Neuron (in vitro differentiated cells): ENCODE results near the gene KLHL17.

Experiments
- H2AFZ ChIP-seq: one replicate; pipeline ENCODE4 v1.6.1; 2013; ENCODE audit warnings: low read depth, mild to moderate bottlenecking, inconsistent platforms, low read length, moderate library complexity
- H3K27me3 ChIP-seq: one replicate; pipeline ENCODE4 v1.6.1; 2013; ENCODE audit warnings: low read length; ENCODE audit not compliant: insufficient read depth
- H3K36me3 ChIP-seq: one replicate; pipeline ENCODE4 v1.6.1; 2013; ENCODE audit warnings: low read length; ENCODE audit not compliant: insufficient read depth
- H3K4me1 ChIP-seq: one replicate; pipeline ENCODE4 v1.6.1; 2013; ENCODE audit warnings: low read length; ENCODE audit not compliant: insufficient read depth
- H3K4me3 ChIP-seq: 2 replicates; pipeline ENCODE4 v1.5.1; 2013; ENCODE audit warnings: mild to moderate bottlenecking, low read length, moderate library complexity
- H3K9me3 ChIP-seq: one replicate; pipeline ENCODE4 v1.6.1; 2013; ENCODE audit warnings: low read length

Gene KLHL17

GRCh38 chr1:966704-967300 is 6.4 kb downstream of the KLHL17 start:
- peaks cover 12% of the 10 kb centered on the region for H3K36me3 ChIP-seq
- no peaks in the 10 kb centered on the region for H3K9me3 ChIP-seq
- peak overlapping the region; percentile 75 for H2AFZ ChIP-seq
- peaks cover 6% of the 10 kb centered on the region for H3K4me1 ChIP-seq
- H3K27me3 ChIP-seq = peaks cover 61% of the 10 kb centered on the region
- H3K4me3 ChIP-seq = peak overlapping the region; percentile 44

- Histone ChIP-seq H3K4me1 (peaks cover 6% of the 10 kb centered on the region), H2AFZ (no peak overlapping the region), H3K4me3 (no peak overlapping the region), H3K36me3 (peaks cover 4% of the 10 kb centered on the region), H3K9me3 (no peaks in the 10 kb centered on the region), H3K27me3 (peaks cover 67% of the 10 kb centered on the region)
Observed at GRCh38 chr1:967466-968343, 7.3 kb downstream of the KLHL17 start.

GRCh38 chr1:969260-969855 is 9.0 kb downstream of the KLHL17 start:
- H2AFZ ChIP-seq = no peak overlapping the region
- peaks cover 82% of the 10 kb centered on the region for H3K27me3 ChIP-seq
- peaks cover 3% of the 10 kb centered on the region for H3K36me3 ChIP-seq
- no peak overlapping the region for H3K4me3 ChIP-seq
- no peaks in the 10 kb centered on the region for H3K9me3 ChIP-seq
- peaks cover 11% of the 10 kb centered on the region for H3K4me1 ChIP-seq

- no peaks in the 10 kb centered on the region for H3K9me3 ChIP-seq
- H3K4me3 ChIP-seq = no peak overlapping the region
- H3K4me1 ChIP-seq = peaks cover 11% of the 10 kb centered on the region
- no peak overlapping the region for H2AFZ ChIP-seq
- H3K27me3 ChIP-seq = peaks cover 92% of the 10 kb centered on the region
- H3K36me3 ChIP-seq = no peaks in the 10 kb centered on the region
Observed at GRCh38 chr1:970242-970972, 10.0 kb downstream of the KLHL17 start.

- H3K4me3 ChIP-seq = no peak overlapping the region
- no peak overlapping the region for H2AFZ ChIP-seq
- peaks cover 16% of the 10 kb centered on the region for H3K4me1 ChIP-seq
- H3K27me3 ChIP-seq = peaks cover 89% of the 10 kb centered on the region
- no peaks in the 10 kb centered on the region for H3K36me3 ChIP-seq
- no peaks in the 10 kb centered on the region for H3K9me3 ChIP-seq
Observed at GRCh38 chr1:970973-971730, 10.8 kb downstream of the KLHL17 start.

- Histone ChIP-seq H3K27me3 (peaks cover 82% of the 10 kb centered on the region), H3K4me1 (peaks cover 10% of the 10 kb centered on the region), H3K36me3 (no peaks in the 10 kb centered on the region), H2AFZ (no peak overlapping the region), H3K9me3 (no peaks in the 10 kb centered on the region), H3K4me3 (no peak overlapping the region)
Observed at GRCh38 chr1:971751-972506, 11.5 kb downstream of the KLHL17 start.

- Histone ChIP-seq H2AFZ (no peak overlapping the region), H3K9me3 (no peaks in the 10 kb centered on the region), H3K4me3 (no peak overlapping the region), H3K36me3 (no peaks in the 10 kb centered on the region), H3K27me3 (peaks cover 72% of the 10 kb centered on the region), H3K4me1 (peaks cover 10% of the 10 kb centered on the region)
Observed at GRCh38 chr1:972726-973458, 12.5 kb downstream of the KLHL17 start.

- Histone ChIP-seq H2AFZ (no peak overlapping the region), H3K36me3 (no peaks in the 10 kb centered on the region), H3K4me1 (peaks cover 10% of the 10 kb centered on the region), H3K9me3 (peaks cover 2% of the 10 kb centered on the region), H3K27me3 (peaks cover 64% of the 10 kb centered on the region), H3K4me3 (no peak overlapping the region)
Observed at GRCh38 chr1:973459-974292, 13.3 kb downstream of the KLHL17 start.

GRCh38 chr1:974293-974640 is 13.9 kb downstream of the KLHL17 start:
- Histone ChIP-seq H2AFZ (no peak overlapping the region), H3K4me1 (peaks cover 10% of the 10 kb centered on the region), H3K27me3 (peaks cover 58% of the 10 kb centered on the region), H3K36me3 (no peaks in the 10 kb centered on the region), H3K9me3 (peaks cover 2% of the 10 kb centered on the region), H3K4me3 (no peak overlapping the region)

GRCh38 chr1:974687-975328 is 14.4 kb downstream of the KLHL17 start:
- H3K4me3 ChIP-seq = no peak overlapping the region

More at GRCh38 chr1:974687-975328, 14.4 kb downstream of the KLHL17 start:
- Histone ChIP-seq H3K36me3 (no peaks in the 10 kb centered on the region), H3K27me3 (peaks cover 53% of the 10 kb centered on the region), H3K4me1 (peaks cover 10% of the 10 kb centered on the region), H3K9me3 (peaks cover 2% of the 10 kb centered on the region), H2AFZ (no peak overlapping the region)
